Tibial artery (tissue), 4 donors: ENCODE results near the gene ADAT2.
"Not testable (repeated sequence)": the region's sequence is repeated elsewhere in the genome, so short reads cannot be mapped to it uniquely, and the experiment has no call there.

Source experiments
- DNase-seq, 2 donors: peaks; one replicate each; pipeline ENCODE4 v3.0.0-alpha.2; 2019
- H3K27ac ChIP-seq, 2 donors: fragments of 200-600 bp; sonication (generic) in 1 of 2; 1 replicate in 1 of 2; 2 replicates in 1 of 2; pipeline ENCODE4 v1.5.1; 2018 to 2019; ENCODE audit warnings: mild to moderate bottlenecking in 1 of 2
- H3K27me3 ChIP-seq, 2 donors: fragments of 200-600 bp; sonication (generic) in 1 of 2; one replicate each; pipeline versions ENCODE4 v1.5.1 to v1.6.0; 2016 to 2019
- H3K36me3 ChIP-seq, 3 donors: fragments of 200-600 bp; sonication (generic) in 2 of 3; one replicate each; pipeline ENCODE4 v1.5.1; 2016 to 2019; ENCODE audit warnings: mild to moderate bottlenecking in 2 of 3
- H3K4me1 ChIP-seq, 4 donors: fragments of 200-600 bp; sonication (generic) in 2 of 4; 1 replicate in 3 of 4; 2 replicates in 1 of 4; pipeline ENCODE4 v1.5.1; 2016 to 2019
- H3K4me3 ChIP-seq, 2 donors: fragments of 200-600 bp; sonication (generic) in 1 of 2; 1 replicate in 1 of 2; 2 replicates in 1 of 2; pipeline ENCODE4 v1.5.1; 2018 to 2019; ENCODE audit warnings: mild to moderate bottlenecking in 2 of 2
- H3K9me3 ChIP-seq, 3 donors: fragments of 200-600 bp; sonication (generic) in 1 of 3; one replicate each; pipeline ENCODE4 v1.5.1; 2016 to 2019
- CTCF ChIP-seq, 2 experiments: fragments of 200-600 bp in 1 of 2; fragments of 450-650 bp in 1 of 2; IDR thresholded peaks; one replicate each; pipeline ENCODE4 v1.5.1; 2017 to 2019; ENCODE audit warnings: antibody characterized with exemption in 2 of 2, mild to moderate bottlenecking in 1 of 2, moderate library complexity in 1 of 2
- intact Hi-C: fragments of 100-400 bp; cut with DNase I; formaldehyde crosslinking; loops from one replicate; pipeline ENCODE4 v1.15.0; 2023; ENCODE audit warnings: low total_unique reads

Gene ADAT2

GRCh38 chr6:143486752-143487151 is 36.3 kb upstream of the ADAT2 start:
- no peak overlapping the region for H3K4me3 ChIP-seq
- H3K36me3 ChIP-seq: peaks cover 0 to 17% (median 5%) of the 10 kb centered on the region in 3 donors
- no peaks in the 10 kb centered on the region for H3K27me3 ChIP-seq
- intact Hi-C loops: no loop called here
- no peaks in the 10 kb centered on the region for H3K9me3 ChIP-seq
- H3K4me1 ChIP-seq: no peaks in the 10 kb centered on the region
- H3K27ac ChIP-seq: no peak overlapping the region
- TF ChIP-seq CTCF (IDR thresholded peaks at IDR 0.05): no peak
- no peak for DNase-seq

- H3K9me3 ChIP-seq: no peaks in the 10 kb centered on the region
- intact Hi-C loops: no loop called here
- no peaks in the 10 kb centered on the region for H3K27me3 ChIP-seq
- no peak for DNase-seq
- peaks cover 0 to 16% (median 5%) of the 10 kb centered on the region in 3 donors for H3K36me3 ChIP-seq
- no peak overlapping the region for H3K27ac ChIP-seq
- H3K4me1 ChIP-seq: no peaks in the 10 kb centered on the region
- no peak for TF ChIP-seq CTCF (IDR thresholded peaks at IDR 0.05)
- no peak overlapping the region for H3K4me3 ChIP-seq
Measured at GRCh38 chr6:143485967-143486366, 35.5 kb upstream of the ADAT2 start.

GRCh38 chr6:143482593-143482992 is 32.1 kb upstream of the ADAT2 start:
- Histone ChIP-seq H3K27ac (no peak overlapping the region), H3K4me3 (no peak overlapping the region), H3K4me1 (no peaks in the 10 kb centered on the region), H3K9me3 (no peaks in the 10 kb centered on the region), H3K27me3 (no peaks in the 10 kb centered on the region), H3K36me3 (peaks cover 19 to 33% (median 20%) of the 10 kb centered on the region in 3 donors)
- intact Hi-C loops: no loop called here
- no peak for TF ChIP-seq CTCF (IDR thresholded peaks at IDR 0.05)
- DNase-seq: no peak

GRCh38 chr6:143478479-143479062 is 28.1 kb upstream of the ADAT2 start:
- H3K27me3 ChIP-seq: no peaks in the 10 kb centered on the region
- intact Hi-C loops: no loop called here
- no peak overlapping the region for H3K27ac ChIP-seq
- TF ChIP-seq CTCF (IDR thresholded peaks at IDR 0.05): no peak
- no peaks in the 10 kb centered on the region for H3K4me1 ChIP-seq
- H3K4me3 ChIP-seq: no peak overlapping the region
- peaks cover 31 to 64% (median 43%) of the 10 kb centered on the region in 3 donors for H3K36me3 ChIP-seq
- no peaks in the 10 kb centered on the region for H3K9me3 ChIP-seq
- DNase-seq: no peak

GRCh38 chr6:143476545-143476944 is 26.1 kb upstream of the ADAT2 start:
- H3K27me3 ChIP-seq: no peaks in the 10 kb centered on the region
- H3K9me3 ChIP-seq: no peaks in the 10 kb centered on the region
- no peak overlapping the region for H3K27ac ChIP-seq
- DNase-seq: no peak
- H3K36me3 ChIP-seq: peaks cover 31 to 83% (median 51%) of the 10 kb centered on the region in 3 donors
- no peaks in the 10 kb centered on the region for H3K4me1 ChIP-seq
- no peak overlapping the region for H3K4me3 ChIP-seq
- TF ChIP-seq CTCF (IDR thresholded peaks at IDR 0.05): no peak
- intact Hi-C loops: no loop called here

GRCh38 chr6:143471822-143472221 is 21.3 kb upstream of the ADAT2 start:
- no peak overlapping the region for H3K4me3 ChIP-seq
- H3K27me3 ChIP-seq: no peaks in the 10 kb centered on the region
- peaks cover 16 to 55% (median 35%) of the 10 kb centered on the region in 3 donors for H3K36me3 ChIP-seq
- H3K27ac ChIP-seq: no peak overlapping the region
- intact Hi-C loops: no loop called here
- no peaks in the 10 kb centered on the region for H3K9me3 ChIP-seq
- no peak for TF ChIP-seq CTCF (IDR thresholded peaks at IDR 0.05)
- no peak for DNase-seq
- no peaks in the 10 kb centered on the region for H3K4me1 ChIP-seq

GRCh38 chr6:143468823-143469222 is 18.3 kb upstream of the ADAT2 start:
- H3K9me3 ChIP-seq, intact Hi-C loops, H3K4me3 ChIP-seq, H3K27ac ChIP-seq, H3K4me1 ChIP-seq, DNase-seq, H3K27me3 ChIP-seq: not testable (repeated sequence)
- H3K36me3 ChIP-seq: peaks cover 3 to 25% (median 16%) of the 10 kb centered on the region in 3 donors
